Brain microvascular endothelial cell (primary cell): Measurements from ENCODE around the gene BAHD1.
A peak's percentile ranks its signal among the peaks of the same experiment; 100 is the strongest.
"Not testable (repeated sequence)": the region's sequence is repeated elsewhere in the genome, so short reads cannot be mapped to it uniquely, and the experiment has no call there.

ENCODE experiments used
- DNase-seq: peaks from one replicate; pipeline ENCODE4 v3.0.0-alpha.2; 2020
- H3K27ac ChIP-seq: fragments of 250-450 bp; sonication (Bioruptor Pico); 2 replicates; pipeline ENCODE4 v1.5.1; 2020; ENCODE audit warnings: mild to moderate bottlenecking, moderate library complexity
- H3K27me3 ChIP-seq: fragments of 250-450 bp; sonication (Bioruptor Pico); replicated peaks from 2 replicates; pipeline ENCODE4 v1.5.1; 2020; ENCODE audit warnings: mild to moderate bottlenecking
- H3K36me3 ChIP-seq: fragments of 250-450 bp; sonication (Bioruptor Pico); replicated peaks from 2 replicates; pipeline ENCODE4 v1.5.1; 2020; ENCODE audit warnings: mild to moderate bottlenecking
- H3K4me3 ChIP-seq: 2 replicates; pipeline ENCODE4 v1.5.1; 2011; ENCODE audit warnings: low read depth, mild to moderate bottlenecking, control low read depth, low read length, moderate library complexity
- in situ Hi-C: cut with HindIII; loops from 2 replicates; pipeline ENCODE4 v1.10.0; 2017; ENCODE audit warnings: low sequenced_read_pairs, low pct_ligation_motif_present
- TF ChIP-seq, protein P1 (sequence below): IDR thresholded peaks from 2 replicates; pipeline ENCODE4 v1.5.1; 2011; ENCODE audit warnings: low read depth, mild to moderate bottlenecking, moderate library complexity, low read length, control low read depth, inconsistent platforms; ENCODE audit errors: missing control alignments

BAHD1 gene

GRCh38 chr15:40452296-40453090 lies 11.7 kb downstream of the BAHD1 start:
- H3K4me3 ChIP-seq: no peak overlapping the region
- in situ Hi-C loops: no loop called here
- TF ChIP-seq, protein P1, sequence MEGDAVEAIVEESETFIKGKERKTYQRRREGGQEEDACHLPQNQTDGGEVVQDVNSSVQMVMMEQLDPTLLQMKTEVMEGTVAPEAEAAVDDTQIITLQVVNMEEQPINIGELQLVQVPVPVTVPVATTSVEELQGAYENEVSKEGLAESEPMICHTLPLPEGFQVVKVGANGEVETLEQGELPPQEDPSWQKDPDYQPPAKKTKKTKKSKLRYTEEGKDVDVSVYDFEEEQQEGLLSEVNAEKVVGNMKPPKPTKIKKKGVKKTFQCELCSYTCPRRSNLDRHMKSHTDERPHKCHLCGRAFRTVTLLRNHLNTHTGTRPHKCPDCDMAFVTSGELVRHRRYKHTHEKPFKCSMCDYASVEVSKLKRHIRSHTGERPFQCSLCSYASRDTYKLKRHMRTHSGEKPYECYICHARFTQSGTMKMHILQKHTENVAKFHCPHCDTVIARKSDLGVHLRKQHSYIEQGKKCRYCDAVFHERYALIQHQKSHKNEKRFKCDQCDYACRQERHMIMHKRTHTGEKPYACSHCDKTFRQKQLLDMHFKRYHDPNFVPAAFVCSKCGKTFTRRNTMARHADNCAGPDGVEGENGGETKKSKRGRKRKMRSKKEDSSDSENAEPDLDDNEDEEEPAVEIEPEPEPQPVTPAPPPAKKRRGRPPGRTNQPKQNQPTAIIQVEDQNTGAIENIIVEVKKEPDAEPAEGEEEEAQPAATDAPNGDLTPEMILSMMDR: no peak
- no peaks in the 10 kb centered on the region for H3K27me3 ChIP-seq
- H3K36me3 ChIP-seq: no peaks in the 10 kb centered on the region
- DNase-seq: no peak
- no peak overlapping the region for H3K27ac ChIP-seq

GRCh38 chr15:40453941-40454340 lies 13.2 kb downstream of the BAHD1 start:
- H3K27ac ChIP-seq, in situ Hi-C loops, H3K4me3 ChIP-seq, H3K27me3 ChIP-seq, H3K36me3 ChIP-seq, DNase-seq: not testable (repeated sequence)

- no peak overlapping the region for H3K27ac ChIP-seq
- TF ChIP-seq, protein P1: no peak
- in situ Hi-C loops: no loop called here
- H3K4me3 ChIP-seq: no peak overlapping the region
- DNase-seq: peak; percentile 37
- no peaks in the 10 kb centered on the region for H3K27me3 ChIP-seq
- peaks cover 5% of the 10 kb centered on the region for H3K36me3 ChIP-seq
These were observed 14.2 kb downstream of the BAHD1 start for GRCh38 chr15:40454904-40455391.

GRCh38 chr15:40456299-40456712 lies 15.6 kb downstream of the BAHD1 start:
- no peak overlapping the region for H3K27ac ChIP-seq
- TF ChIP-seq, protein P1: no peak
- no peak overlapping the region for H3K4me3 ChIP-seq
- DNase-seq: no peak
- no peaks in the 10 kb centered on the region for H3K27me3 ChIP-seq
- peaks cover 9% of the 10 kb centered on the region for H3K36me3 ChIP-seq
- in situ Hi-C loops: no loop called here

DNA sequence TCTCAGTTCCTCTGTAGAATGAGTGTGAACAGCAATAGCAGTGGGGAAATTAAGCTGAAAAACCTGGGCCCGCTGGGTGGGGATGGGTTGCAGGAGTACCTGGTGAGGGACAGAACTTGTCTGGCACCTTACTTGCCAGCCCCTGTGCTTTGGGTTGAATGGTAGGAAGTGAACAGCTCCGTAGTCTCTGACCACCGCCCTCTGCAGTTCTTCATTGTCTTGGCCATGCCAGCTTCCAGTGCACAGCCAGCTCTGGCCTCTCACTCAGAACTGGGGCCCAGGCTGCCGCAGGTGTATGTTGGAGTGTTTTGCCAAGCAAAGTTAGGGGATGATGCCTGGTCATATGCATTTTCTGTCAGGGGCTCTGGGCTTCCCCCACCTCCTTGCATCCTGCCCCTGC lies 16.0 kb downstream of the BAHD1 start:
- Histone ChIP-seq H3K27ac (no peak overlapping the region), H3K4me3 (no peak overlapping the region), H3K27me3 (no peaks in the 10 kb centered on the region), H3K36me3 (peaks cover 9% of the 10 kb centered on the region)
- DNase-seq: no peak
- in situ Hi-C loops: no loop called here
- TF ChIP-seq, protein P1: no peak

DNA sequence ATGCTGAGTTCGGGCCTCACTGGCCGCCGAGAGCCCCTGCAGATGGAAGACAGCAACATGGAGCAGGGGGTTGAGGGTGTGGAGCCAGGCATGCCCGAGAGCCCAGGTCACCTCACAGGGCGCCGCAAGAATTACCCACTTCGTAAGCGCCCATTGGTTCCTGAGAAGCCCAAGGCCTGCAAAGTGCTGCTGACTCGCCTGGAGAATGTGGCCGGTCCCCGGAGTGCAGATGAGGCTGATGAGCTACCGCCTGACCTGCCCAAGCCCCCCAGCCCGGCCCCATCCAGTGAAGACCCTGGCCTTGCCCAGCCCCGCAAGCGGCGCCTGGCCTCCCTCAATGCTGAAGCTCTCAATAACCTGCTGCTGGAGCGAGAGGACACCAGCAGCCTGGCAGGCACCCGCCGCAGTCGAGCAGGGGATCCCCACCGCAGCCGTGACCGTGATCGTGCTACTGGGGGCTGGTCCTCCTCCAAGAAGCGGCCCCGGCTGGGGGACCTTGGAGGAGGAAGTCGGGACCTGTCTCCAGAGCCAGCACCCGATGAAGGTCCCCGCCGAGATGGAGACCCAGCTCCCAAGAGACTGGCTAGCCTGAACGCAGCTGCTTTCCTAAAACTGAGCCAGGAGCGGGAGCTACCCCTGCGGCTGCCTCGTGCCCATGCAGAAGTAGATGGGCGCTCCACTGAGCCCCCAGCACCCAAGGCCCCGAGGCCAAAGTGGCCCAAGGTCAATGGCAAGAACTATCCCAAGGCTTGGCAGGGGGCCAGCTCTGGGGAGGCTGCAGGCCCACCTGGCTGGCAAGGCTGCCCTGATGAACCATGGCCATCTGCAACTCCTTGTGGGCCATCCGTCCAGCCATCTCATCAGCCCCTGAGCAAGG lies 18.0 kb downstream of the BAHD1 start:
- DNase-seq: no peak
- TF ChIP-seq, protein P1: no peak
- no peak overlapping the region for H3K27ac ChIP-seq
- H3K4me3 ChIP-seq: no peak overlapping the region
- no peaks in the 10 kb centered on the region for H3K27me3 ChIP-seq
- in situ Hi-C loops: no loop called here
- peaks cover 22% of the 10 kb centered on the region for H3K36me3 ChIP-seq
